HG03521 (cell line): Measurements from ENCODE around the gene PRR35.
A peak's percentile ranks its signal among the peaks of the same experiment; 100 is the strongest.

Experiments used
- ATAC-seq: cut with Tn5 transposase; IDR thresholded peaks from one replicate; pipeline ENCODE4 v1.9.1; 2021; ENCODE audit warnings: mild to moderate bottlenecking, moderate library complexity; ENCODE audit not compliant: unreplicated experiment

Gene PRR35

GRCh38 chr16:578232-578869, 18.2 kb downstream of the PRR35 start:
- ATAC-seq: no peak

GRCh38 chr16:578870-579405, 18.7 kb downstream of the PRR35 start:
- no peak for ATAC-seq

- ATAC-seq: no peak
These were observed 20.1 kb downstream of the PRR35 start for GRCh38 chr16:580141-580945.

GRCh38 chr16:580946-581498, 20.8 kb downstream of the PRR35 start:
- ATAC-seq: no peak

GRCh38 chr16:582218-582613, 22.0 kb downstream of the PRR35 start:
- no peak for ATAC-seq

- no peak for ATAC-seq
These were observed 22.6 kb downstream of the PRR35 start for GRCh38 chr16:582614-583331.

GRCh38 chr16:583470-583814, 23.2 kb downstream of the PRR35 start:
- ATAC-seq: no peak

- ATAC-seq: no peak
These were observed 23.8 kb downstream of the PRR35 start for GRCh38 chr16:583815-584591.

GRCh38 chr16:585351-585750, 25.2 kb downstream of the PRR35 start:
- no peak for ATAC-seq

- ATAC-seq: no peak
These were observed 26.0 kb downstream of the PRR35 start for GRCh38 chr16:586047-586644.

- no peak for ATAC-seq
These were observed 26.7 kb downstream of the PRR35 start for GRCh38 chr16:586645-587590.

- ATAC-seq: peak; percentile 1
These were observed 28.4 kb downstream of the PRR35 start for GRCh38 chr16:588639-588888.

GRCh38 chr16:588889-589657, 28.9 kb downstream of the PRR35 start:
- ATAC-seq: peak; percentile 64

GRCh38 chr16:589658-590187, 29.5 kb downstream of the PRR35 start, which contains the start of gene RAB40C:
Gene RAB40C, plus strand, starts transcription at chr16:590066. Its CDS starts 226 bp downstream, at chr16:590292.
- ATAC-seq: peak; percentile 67

- no peak for ATAC-seq
These were observed 30.1 kb downstream of the PRR35 start for GRCh38 chr16:590188-590814.

- no peak for ATAC-seq
These were observed 30.6 kb downstream of the PRR35 start for GRCh38 chr16:590815-591200.

- ATAC-seq: no peak
These were observed 31.0 kb downstream of the PRR35 start for GRCh38 chr16:591231-591630.
